NT2/D1 (cell line): Measurements from ENCODE around the gene PLCXD1.

Experiments
- SUZ12 ChIP-seq: IDR thresholded peaks from 2 replicates; pipeline ENCODE4 v1.6.1; 2011; ENCODE audit not compliant: insufficient read length, insufficient read depth; ENCODE audit errors: extremely low read depth
- YY1 ChIP-seq: IDR thresholded peaks from 2 replicates; pipeline ENCODE4 v1.6.1; 2011; ENCODE audit not compliant: insufficient read length, insufficient read depth
- ZNF274 ChIP-seq: IDR thresholded peaks from 2 replicates; pipeline ENCODE4 v1.6.1; 2011; ENCODE audit warnings: mild to moderate bottlenecking, low read depth, low read length

- no peak for TF ChIP-seq SUZ12
- TF ChIP-seq ZNF274, result no peak
- no peak for TF ChIP-seq YY1
These were observed 23.4 kb upstream of the PLCXD1 start for GRCh38 chrX:257681-258289.
